H9 (cell line): Measurements from ENCODE around the gene MTHFD2. TPM values are rescaled to one million over a fixed set of nuclear protein-coding genes. Genes with fewer than 3 reads are reported as not detected.

ENCODE experiments used
- DNase-seq: peaks from one replicate; pipeline ENCODE4 v3.0.0-alpha.2; 2017
- H2AFZ ChIP-seq: one replicate; pipeline ENCODE4 v1.6.1; 2013; ENCODE audit warnings: mild to moderate bottlenecking, low read length, control low read depth, moderate library complexity
- H2AK5ac ChIP-seq: 2 replicates; pipeline ENCODE4 v1.6.1; 2013; ENCODE audit warnings: low read length, control low read depth, mixed read lengths; ENCODE audit not compliant: insufficient read length
- H2BK120ac ChIP-seq: one replicate; pipeline ENCODE4 v1.6.1; 2013; ENCODE audit warnings: low read depth, mild to moderate bottlenecking, low read length, control low read depth, inconsistent platforms; ENCODE audit not compliant: poor library complexity, severe bottlenecking
- H2BK12ac ChIP-seq: 2 replicates; pipeline ENCODE4 v1.6.1; 2013; ENCODE audit warnings: low read length, control low read depth, mixed read lengths, low read depth; ENCODE audit not compliant: insufficient read length
- H2BK15ac ChIP-seq: 2 replicates; pipeline ENCODE4 v1.6.1; 2013; ENCODE audit warnings: low read depth, low read length, control low read depth
- H2BK20ac ChIP-seq: one replicate; pipeline ENCODE4 v1.6.1; 2013; ENCODE audit warnings: low read depth, mild to moderate bottlenecking, low read length, control low read depth, inconsistent platforms; ENCODE audit not compliant: poor library complexity, severe bottlenecking
- H2BK5ac ChIP-seq: 2 replicates; pipeline ENCODE4 v1.6.1; 2013; ENCODE audit warnings: low read length, control low read depth, mixed read lengths; ENCODE audit not compliant: insufficient read length
- H3K14ac ChIP-seq: 2 replicates; pipeline ENCODE4 v1.6.1; 2013; ENCODE audit warnings: low read length, control low read depth; ENCODE audit not compliant: insufficient read depth
- H3K18ac ChIP-seq: 2 replicates; pipeline ENCODE4 v1.6.1; 2013; ENCODE audit warnings: low read depth, mild to moderate bottlenecking, mixed read lengths, low read length, control low read depth; ENCODE audit not compliant: insufficient read length
- H3K23ac ChIP-seq: 2 replicates; pipeline ENCODE4 v1.6.1; 2013; ENCODE audit warnings: low read length, control low read depth, mixed read lengths, low read depth; ENCODE audit not compliant: insufficient read length
- H3K23me2 ChIP-seq: 2 replicates; pipeline ENCODE4 v1.6.1; 2013; ENCODE audit warnings: low read depth, mild to moderate bottlenecking, mixed read lengths, low read length, control low read depth; ENCODE audit not compliant: insufficient read length, poor library complexity, severe bottlenecking
- H3K27ac ChIP-seq: 2 replicates; pipeline ENCODE4 v1.5.1; 2013; ENCODE audit warnings: low read length, control low read depth, mixed read lengths, low read depth; ENCODE audit not compliant: insufficient read length
- H3K27me3 ChIP-seq: 2 replicates; pipeline ENCODE4 v1.6.1; 2013; ENCODE audit warnings: low read length, control low read depth, inconsistent platforms; ENCODE audit not compliant: insufficient read depth
- H3K4ac ChIP-seq: 2 replicates; pipeline ENCODE4 v1.6.1; 2013; ENCODE audit warnings: low read depth, mild to moderate bottlenecking, control low read depth, inconsistent platforms, low read length, moderate library complexity
- H3K4me1 ChIP-seq: 2 replicates; pipeline ENCODE4 v1.6.1; 2013; ENCODE audit warnings: low read length, control low read depth, inconsistent platforms; ENCODE audit not compliant: insufficient read depth
- H3K4me2 ChIP-seq: 2 replicates; pipeline ENCODE4 v1.6.1; 2013; ENCODE audit warnings: low read length, control low read depth, mixed read lengths; ENCODE audit not compliant: insufficient read length, insufficient read depth
- H3K56ac ChIP-seq: 2 replicates; pipeline ENCODE4 v1.6.1; 2013; ENCODE audit warnings: low read depth, mild to moderate bottlenecking, mixed read lengths, low read length, control low read depth; ENCODE audit not compliant: insufficient read length
- H3K79me1 ChIP-seq: 2 replicates; pipeline ENCODE4 v1.6.1; 2013; ENCODE audit warnings: low read depth, mild to moderate bottlenecking, moderate library complexity, low read length, control low read depth, inconsistent platforms; ENCODE audit not compliant: insufficient read depth, poor library complexity, severe bottlenecking
- H3K79me2 ChIP-seq: 2 replicates; pipeline ENCODE4 v1.6.1; 2013; ENCODE audit warnings: low read length, control low read depth, inconsistent platforms; ENCODE audit not compliant: insufficient read depth
- H3K9ac ChIP-seq: 2 replicates; pipeline ENCODE4 v1.6.1; 2013; ENCODE audit warnings: low read length, control low read depth, mixed read lengths; ENCODE audit not compliant: insufficient read length; ENCODE audit errors: extremely low read depth
- H3K9me3 ChIP-seq: one replicate; pipeline ENCODE4 v1.6.1; 2013; ENCODE audit warnings: low read depth, low read length, inconsistent platforms; ENCODE audit not compliant: control insufficient read depth
- H3T11ph ChIP-seq: one replicate; pipeline ENCODE4 v1.6.1; 2013; ENCODE audit warnings: mild to moderate bottlenecking, low read length, control low read depth, inconsistent platforms
- H4K20me1 ChIP-seq: one replicate; pipeline ENCODE4 v1.6.1; 2013; ENCODE audit not compliant: control insufficient read depth, insufficient read length, insufficient read depth
- H4K5ac ChIP-seq: 2 replicates; pipeline ENCODE4 v1.6.1; 2013; ENCODE audit warnings: low read depth, mild to moderate bottlenecking, mixed read lengths, low read length, control low read depth; ENCODE audit not compliant: insufficient read length
- H4K8ac ChIP-seq: replicated peaks from 2 replicates; pipeline ENCODE4 v1.6.1; 2013; ENCODE audit warnings: low read length, control low read depth, mixed read lengths, low read depth; ENCODE audit not compliant: insufficient read length
- H4K91ac ChIP-seq: 2 replicates; pipeline ENCODE4 v1.6.1; 2013; ENCODE audit warnings: low read depth, mild to moderate bottlenecking, moderate library complexity, mixed read lengths, low read length, control low read depth; ENCODE audit not compliant: insufficient read length
- H3K27ac Mint-ChIP-seq, 3 experiments: 2 replicates in 2 of 3; 3 replicates in 1 of 3; pipeline ENCODE4 v1.8.0; 2020 to 2021; ENCODE audit warnings: mixed read lengths in 3 of 3, mild to moderate bottlenecking in 1 of 3, moderate library complexity in 1 of 3
- H3K27me3 Mint-ChIP-seq: 2 replicates; pipeline ENCODE4 v1.8.0; 2021; ENCODE audit warnings: low read depth, mild to moderate bottlenecking, moderate library complexity, mixed read lengths
- H3K36me3 Mint-ChIP-seq, 3 experiments: 2 replicates in 2 of 3; 3 replicates in 1 of 3; pipeline ENCODE4 v1.8.0; 2020 to 2021; ENCODE audit warnings: low read depth in 3 of 3, mixed read lengths in 3 of 3; ENCODE audit not compliant: insufficient read depth in 1 of 3
- H3K4me1 Mint-ChIP-seq, 2 experiments: 2 replicates each; pipeline ENCODE4 v1.8.0; 2020; ENCODE audit warnings: mixed read lengths in 2 of 2
- H3K4me3 Mint-ChIP-seq, 2 experiments: 2 replicates in 1 of 2; 3 replicates in 1 of 2; pipeline ENCODE4 v1.8.0; 2020 to 2021; ENCODE audit warnings: mild to moderate bottlenecking in 2 of 2, mixed read lengths in 2 of 2, moderate library complexity in 1 of 2
- H3K9me3 Mint-ChIP-seq, 2 experiments: 2 replicates in 1 of 2; 3 replicates in 1 of 2; pipeline ENCODE4 v1.8.0; 2020; ENCODE audit warnings: mild to moderate bottlenecking in 2 of 2, mixed read lengths in 2 of 2, moderate library complexity in 1 of 2
- WGBS: extraction: QIAGEN DNeasy Blood & Tissue Kit; methylation state at CpG from one replicate; pipeline ENCODE4 v1.1.7; 2013; ENCODE audit warnings: missing lambda C conversion rate, low lambda C conversion rate, mixed read lengths; ENCODE audit not compliant: insufficient read length; ENCODE audit errors: extremely low coverage; 5-methylcytosine and 5-hydroxymethylcytosine counted together
- total RNA-seq: library from RNA; stranded (reverse); gene quantifications from 2 replicates; pipeline ENCODE4 v1.2.1, GENCODE V29; 2021
- TF ChIP-seq, protein P1 (sequence below): fragments of 200-600 bp; sonication (generic); conservative IDR thresholded peaks from 3 replicates; pipeline ENCODE4 v1.8.0; 2021; ENCODE audit warnings: antibody characterized with exemption, mild to moderate bottlenecking

MTHFD2 gene
- total RNA-seq, 1 experiment from 2014 or later, result 201 TPM

DNA sequence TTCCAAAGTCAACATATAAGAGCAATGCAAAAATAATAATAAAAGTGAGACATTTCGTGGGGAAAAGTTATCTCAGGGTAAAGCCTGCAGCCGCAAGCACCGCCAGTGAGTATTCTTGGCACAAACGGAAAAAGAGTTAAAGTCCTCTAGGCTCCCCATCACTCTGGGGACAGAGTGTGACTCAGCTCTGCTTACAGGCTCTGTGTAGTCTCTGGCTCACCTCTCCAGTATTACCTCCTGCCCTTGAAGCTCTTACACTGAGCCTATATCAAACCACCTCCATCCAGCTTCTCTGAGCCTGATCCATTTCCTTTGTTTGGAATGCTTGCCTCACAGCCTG, 55.5 kb downstream of the MTHFD2 start:
- Histone ChIP-seq H2AK5ac (no peak overlapping the region), H4K20me1 (no peaks in the 10 kb centered on the region), H4K8ac (no peak overlapping the region), H3K23me2 (no peaks in the 10 kb centered on the region), H3K27me3 (no peaks in the 10 kb centered on the region), H3K14ac (no peak overlapping the region), H3T11ph (no peak overlapping the region), H3K23ac (no peak overlapping the region), H3K4me2 (no peak overlapping the region), H2BK15ac (no peak overlapping the region), H2BK120ac (no peak overlapping the region), H2BK5ac (no peak overlapping the region), H4K5ac (no peak overlapping the region), H2BK12ac (no peak overlapping the region), H3K4ac (no peak overlapping the region), H3K79me2 (no peaks in the 10 kb centered on the region), H3K4me1 (no peaks in the 10 kb centered on the region), H3K79me1 (no peaks in the 10 kb centered on the region), H3K18ac (no peak overlapping the region), H4K91ac (no peak overlapping the region), H3K56ac (no peak overlapping the region), H3K9ac (no peak overlapping the region), H2AFZ (no peak overlapping the region), H2BK20ac (no peak overlapping the region), H3K27ac (no peak overlapping the region), H3K9me3 (no peaks in the 10 kb centered on the region)
- Mint-ChIP-seq H3K27ac (no peak overlapping the region), H3K27me3 (peaks cover 4% of the 10 kb centered on the region), H3K4me3 (no peak overlapping the region), H3K9me3 (no peaks in the 10 kb centered on the region), H3K36me3 (no peaks in the 10 kb centered on the region), H3K4me1 (peaks cover 3 to 4% of the 10 kb centered on the region in 2 experiments)
- DNase-seq, result no peak
- WGBS, result no CpG with 5 or more reads among the region's 4 CpGs
- TF ChIP-seq, protein P1, sequence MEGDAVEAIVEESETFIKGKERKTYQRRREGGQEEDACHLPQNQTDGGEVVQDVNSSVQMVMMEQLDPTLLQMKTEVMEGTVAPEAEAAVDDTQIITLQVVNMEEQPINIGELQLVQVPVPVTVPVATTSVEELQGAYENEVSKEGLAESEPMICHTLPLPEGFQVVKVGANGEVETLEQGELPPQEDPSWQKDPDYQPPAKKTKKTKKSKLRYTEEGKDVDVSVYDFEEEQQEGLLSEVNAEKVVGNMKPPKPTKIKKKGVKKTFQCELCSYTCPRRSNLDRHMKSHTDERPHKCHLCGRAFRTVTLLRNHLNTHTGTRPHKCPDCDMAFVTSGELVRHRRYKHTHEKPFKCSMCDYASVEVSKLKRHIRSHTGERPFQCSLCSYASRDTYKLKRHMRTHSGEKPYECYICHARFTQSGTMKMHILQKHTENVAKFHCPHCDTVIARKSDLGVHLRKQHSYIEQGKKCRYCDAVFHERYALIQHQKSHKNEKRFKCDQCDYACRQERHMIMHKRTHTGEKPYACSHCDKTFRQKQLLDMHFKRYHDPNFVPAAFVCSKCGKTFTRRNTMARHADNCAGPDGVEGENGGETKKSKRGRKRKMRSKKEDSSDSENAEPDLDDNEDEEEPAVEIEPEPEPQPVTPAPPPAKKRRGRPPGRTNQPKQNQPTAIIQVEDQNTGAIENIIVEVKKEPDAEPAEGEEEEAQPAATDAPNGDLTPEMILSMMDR, result no peak
